ENCODE data around the gene MAML3.

The MAML3 gene

DNA sequence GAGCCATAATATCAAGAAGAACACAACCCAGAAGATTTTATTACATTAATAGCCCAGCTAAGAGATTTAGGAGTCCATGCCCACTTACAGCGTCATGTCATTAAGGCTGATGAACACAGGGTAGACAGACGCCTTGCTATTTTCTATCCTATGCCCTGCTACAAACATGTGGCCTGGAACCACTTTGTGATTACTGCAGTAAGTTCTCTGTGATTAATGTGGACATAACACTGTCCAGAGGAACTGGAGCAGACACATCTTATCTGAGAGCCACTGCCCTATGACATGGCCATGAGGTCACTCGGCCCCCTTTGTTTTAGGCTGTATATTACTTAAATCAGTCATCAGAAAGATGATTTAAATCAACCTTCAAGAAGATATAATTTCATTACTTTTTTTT lies 211.7 kb downstream of the MAML3 start:
- TF ChIP-seq, protein P1, sequence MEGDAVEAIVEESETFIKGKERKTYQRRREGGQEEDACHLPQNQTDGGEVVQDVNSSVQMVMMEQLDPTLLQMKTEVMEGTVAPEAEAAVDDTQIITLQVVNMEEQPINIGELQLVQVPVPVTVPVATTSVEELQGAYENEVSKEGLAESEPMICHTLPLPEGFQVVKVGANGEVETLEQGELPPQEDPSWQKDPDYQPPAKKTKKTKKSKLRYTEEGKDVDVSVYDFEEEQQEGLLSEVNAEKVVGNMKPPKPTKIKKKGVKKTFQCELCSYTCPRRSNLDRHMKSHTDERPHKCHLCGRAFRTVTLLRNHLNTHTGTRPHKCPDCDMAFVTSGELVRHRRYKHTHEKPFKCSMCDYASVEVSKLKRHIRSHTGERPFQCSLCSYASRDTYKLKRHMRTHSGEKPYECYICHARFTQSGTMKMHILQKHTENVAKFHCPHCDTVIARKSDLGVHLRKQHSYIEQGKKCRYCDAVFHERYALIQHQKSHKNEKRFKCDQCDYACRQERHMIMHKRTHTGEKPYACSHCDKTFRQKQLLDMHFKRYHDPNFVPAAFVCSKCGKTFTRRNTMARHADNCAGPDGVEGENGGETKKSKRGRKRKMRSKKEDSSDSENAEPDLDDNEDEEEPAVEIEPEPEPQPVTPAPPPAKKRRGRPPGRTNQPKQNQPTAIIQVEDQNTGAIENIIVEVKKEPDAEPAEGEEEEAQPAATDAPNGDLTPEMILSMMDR (IDR thresholded peaks at IDR 0.05; ENCODE audit: insufficient read depth, low read length, missing control alignments): no peak
- no peak for DNase-seq (ENCODE audit: low read depth, low spot score)
- POLR2A ChIA-PET: no interaction called here
- CTCF ChIA-PET: no interaction called here
- H3K4me3 ChIP-seq (ENCODE audit: low read depth, low read length): no peak overlapping the region

DNA sequence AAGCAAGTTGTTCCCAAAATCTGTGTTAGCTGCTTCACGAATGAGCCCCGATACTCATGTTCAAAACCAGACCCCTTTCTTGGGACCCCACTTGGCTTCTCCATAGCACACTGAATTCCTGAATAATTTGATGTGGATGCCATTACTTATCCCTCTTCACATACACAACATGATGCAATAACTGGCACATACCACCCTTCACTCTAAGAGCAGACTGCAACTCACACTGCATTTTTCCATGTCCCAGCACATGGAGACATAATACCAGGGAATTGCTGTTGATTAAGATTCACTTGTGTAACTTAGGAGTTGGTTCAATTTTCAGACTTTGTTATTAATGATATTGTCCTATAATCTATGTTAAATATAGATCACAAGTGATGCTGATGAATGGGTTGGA lies 213.4 kb downstream of the MAML3 start:
- CTCF ChIA-PET: no interaction called here
- no peak for DNase-seq (ENCODE audit: low read depth, low spot score)
- H3K4me3 ChIP-seq (ENCODE audit: low read depth, low read length): no peak overlapping the region
- POLR2A ChIA-PET: no interaction called here
- TF ChIP-seq, protein P1 (IDR thresholded peaks at IDR 0.05; ENCODE audit: insufficient read depth, low read length, missing control alignments): no peak

DNA sequence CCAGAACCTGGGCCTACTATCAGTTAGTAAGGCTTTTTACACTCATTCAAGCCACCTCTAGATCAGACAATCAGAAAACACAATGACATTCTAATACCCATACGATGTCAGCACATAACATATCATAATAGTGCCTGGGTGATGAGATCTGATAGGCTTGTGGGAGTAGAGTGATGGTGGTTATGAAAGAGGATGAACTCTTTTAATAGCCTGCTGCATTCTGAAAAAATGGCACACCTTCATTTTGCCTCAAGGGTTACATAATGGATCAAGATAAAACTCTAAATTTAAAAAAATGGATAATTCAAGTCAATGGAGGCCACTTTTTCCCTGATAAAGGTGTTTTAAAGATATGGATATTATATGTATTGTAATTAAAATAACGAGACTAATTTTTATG lies 215.6 kb downstream of the MAML3 start:
- DNase-seq (ENCODE audit: low read depth, low spot score): no peak
- ChIA-PET POLR2A (no interaction called here), CTCF (no interaction called here)
- no peak overlapping the region for H3K4me3 ChIP-seq (ENCODE audit: low read depth, low read length)
- TF ChIP-seq, protein P1 (IDR thresholded peaks at IDR 0.05; ENCODE audit: insufficient read depth, low read length, missing control alignments): no peak

DNA sequence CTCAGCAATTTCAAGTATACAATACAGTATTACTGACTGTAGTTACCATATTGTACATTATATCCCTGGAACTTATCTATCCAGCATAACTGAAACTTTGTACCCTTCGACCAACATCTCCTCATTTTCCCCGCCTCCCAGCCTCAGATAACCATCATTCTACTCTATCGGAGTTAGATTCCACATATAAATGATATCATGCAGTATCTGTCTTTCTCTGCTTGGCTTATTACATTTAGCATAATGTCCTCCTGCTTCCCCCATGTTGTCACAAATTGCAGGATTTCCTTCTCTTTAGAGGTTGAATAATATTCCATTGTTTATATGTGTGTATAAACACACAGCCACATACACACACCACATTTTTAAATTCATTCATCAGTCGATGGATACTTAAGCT lies 218.1 kb downstream of the MAML3 start:
- POLR2A ChIA-PET: no interaction called here
- DNase-seq (ENCODE audit: low read depth, low spot score): no peak
- TF ChIP-seq, protein P1 (IDR thresholded peaks at IDR 0.05; ENCODE audit: insufficient read depth, low read length, missing control alignments): no peak
- CTCF ChIA-PET: interaction anchor here (1.2 kb wide), 1 partner anchor 14 kb away, joined by 4 read pairs; no protein-coding TSS in a partner anchor
- no peak overlapping the region for H3K4me3 ChIP-seq (ENCODE audit: low read depth, low read length)

DNA sequence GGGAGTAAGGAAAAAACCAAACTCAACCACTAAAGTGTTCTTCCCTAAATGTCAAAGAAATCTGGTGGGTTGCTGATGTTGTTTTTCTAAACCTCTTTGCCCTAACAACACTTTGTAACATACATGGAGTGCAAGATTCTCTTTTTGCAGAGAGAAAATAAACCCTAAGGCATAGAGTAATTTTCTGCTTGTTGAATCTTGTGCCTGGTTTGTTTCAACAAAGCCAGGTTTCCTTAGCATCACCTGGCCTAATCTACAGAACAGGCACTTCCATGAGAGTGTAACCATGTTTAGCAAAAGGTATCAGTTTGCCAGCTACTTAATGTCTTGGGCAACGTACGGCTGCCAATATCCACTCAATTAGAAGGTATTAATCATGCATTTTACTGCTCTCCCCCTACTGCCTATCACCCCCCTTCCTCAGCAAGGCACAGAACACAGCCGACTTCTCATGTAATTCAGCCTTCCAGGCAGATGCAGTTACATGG lies 219.2 kb downstream of the MAML3 start:
- POLR2A ChIA-PET: no interaction called here
- CTCF ChIA-PET: interaction anchor here (1.2 kb wide), 1 partner anchor 13 kb away, joined by 4 read pairs; no protein-coding TSS in a partner anchor

DNA sequence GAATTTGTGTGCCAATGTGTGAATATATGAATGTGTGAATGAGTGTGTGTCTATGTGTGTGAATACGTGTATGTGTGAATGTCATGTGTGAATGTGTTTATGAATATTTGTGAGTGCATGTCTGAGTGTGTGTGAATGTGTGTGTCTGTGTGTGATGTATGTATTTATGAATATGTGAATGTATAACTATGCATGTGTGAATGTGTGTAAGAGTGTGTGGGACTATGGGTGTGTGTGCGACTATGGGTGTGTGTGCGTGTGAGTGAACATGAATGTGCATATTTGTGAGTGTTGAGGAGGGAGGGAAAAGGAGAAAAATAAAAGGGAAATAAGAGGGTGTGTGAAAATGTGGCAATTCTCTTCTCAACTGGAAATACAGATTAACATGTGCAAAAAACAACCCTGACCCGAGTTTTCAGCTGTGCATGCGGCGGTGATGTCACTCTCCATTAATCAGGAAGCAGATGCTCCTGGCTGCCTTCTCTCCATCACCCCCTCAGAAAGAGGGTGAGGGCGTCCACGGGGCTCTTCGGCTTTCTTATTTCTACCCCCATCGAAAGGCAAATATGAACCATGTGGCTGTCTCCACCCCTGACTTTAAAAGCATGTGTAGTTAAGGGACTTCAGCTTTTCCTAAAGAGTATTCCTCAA lies 219.8 kb downstream of the MAML3 start:
- TF ChIP-seq, protein P1 (IDR thresholded peaks at IDR 0.05; ENCODE audit: insufficient read depth, low read length, missing control alignments): no peak
- DNase-seq (ENCODE audit: low read depth, low spot score): no peak
- CTCF ChIA-PET: interaction anchor here (1.7 kb wide), 1 partner anchor 11 kb away, joined by 3 read pairs; no protein-coding TSS in a partner anchor
- H3K4me3 ChIP-seq (ENCODE audit: low read depth, low read length): no peak overlapping the region
- POLR2A ChIA-PET: no interaction called here

More for the DNA sequence above, 219.2 kb downstream of the MAML3 start:
- no peak overlapping the region for H3K4me3 ChIP-seq (ENCODE audit: low read depth, low read length)
- TF ChIP-seq, protein P1 (IDR thresholded peaks at IDR 0.05; ENCODE audit: insufficient read depth, low read length, missing control alignments): no peak
- no peak for DNase-seq (ENCODE audit: low read depth, low spot score)

All from AG04449 (cell line).